Activated CD8-positive, alpha-beta T cell treated with anti-CD3 and anti-CD28 coated beads for 36 hours (primary cell): ENCODE results near the gene PRXL2C. TPM values are rescaled to one million over a fixed set of nuclear protein-coding genes. Genes with fewer than 3 reads are reported as not detected.
"Not testable (repeated sequence)": the region's sequence is repeated elsewhere in the genome, so short reads cannot be mapped to it uniquely, and the experiment has no call there.

Experiments
- ATAC-seq: fragments of 200-7000 bp; cut with Tn5 transposase; one replicate; pipeline ENCODE4 v1.10.0; 2021; ENCODE audit warnings: mild to moderate bottlenecking, moderate library complexity
- CTCF ChIA-PET: fragments of 350-600 bp; sonication (Branson Sonifier 250); formaldehyde crosslinking; loops from one replicate; lab custom pipeline; 2021; ENCODE audit warnings: antibody characterized with exemption; lab: Charles Lee
- POLR2A ChIA-PET: fragments of 350-600 bp; sonication (Branson Sonifier 250); formaldehyde crosslinking; loops from one replicate; lab custom pipeline; 2021; ENCODE audit warnings: antibody characterized with exemption; lab: Charles Lee
- DNase-seq: peaks from one replicate; pipeline ENCODE4 v3.0.0-alpha.2; 2020
- H3K27ac Mint-ChIP-seq: one replicate; pipeline ENCODE4 v1.8.0; 2021; ENCODE audit warnings: mild to moderate bottlenecking, mixed read lengths
- H3K27me3 Mint-ChIP-seq: one replicate; pipeline ENCODE4 v1.8.0; 2021; ENCODE audit warnings: mixed read lengths
- H3K36me3 Mint-ChIP-seq: one replicate; pipeline ENCODE4 v1.8.0; 2021; ENCODE audit warnings: low read depth, mixed read lengths
- H3K4me1 Mint-ChIP-seq: one replicate; pipeline ENCODE4 v1.8.0; 2021; ENCODE audit warnings: low read depth, mixed read lengths
- H3K4me3 Mint-ChIP-seq: one replicate; pipeline ENCODE4 v1.8.0; 2021; ENCODE audit warnings: mild to moderate bottlenecking, moderate library complexity, mixed read lengths
- H3K9me3 Mint-ChIP-seq: one replicate; pipeline ENCODE4 v1.8.0; 2021; ENCODE audit warnings: mixed read lengths
- intact Hi-C: fragments of 100-400 bp; cut with micrococcal nuclease; formaldehyde crosslinking; loops from one replicate; pipeline ENCODE4 v1.10.0; 2022
- total RNA-seq, 2 experiments: library from RNA; stranded (reverse); gene quantifications; one replicate each; pipeline ENCODE4 v1.2.3, GENCODE V29; 2021
- TF ChIP-seq, protein P1 (sequence below): fragments of 200-600 bp; IDR thresholded peaks from one replicate; pipeline ENCODE4 v1.8.0; 2022; ENCODE audit warnings: antibody characterized with exemption, mild to moderate bottlenecking

PRXL2C gene
- total RNA-seq, 2 experiments from 2014 or later = 2.5 to 5.2 TPM

DNA sequence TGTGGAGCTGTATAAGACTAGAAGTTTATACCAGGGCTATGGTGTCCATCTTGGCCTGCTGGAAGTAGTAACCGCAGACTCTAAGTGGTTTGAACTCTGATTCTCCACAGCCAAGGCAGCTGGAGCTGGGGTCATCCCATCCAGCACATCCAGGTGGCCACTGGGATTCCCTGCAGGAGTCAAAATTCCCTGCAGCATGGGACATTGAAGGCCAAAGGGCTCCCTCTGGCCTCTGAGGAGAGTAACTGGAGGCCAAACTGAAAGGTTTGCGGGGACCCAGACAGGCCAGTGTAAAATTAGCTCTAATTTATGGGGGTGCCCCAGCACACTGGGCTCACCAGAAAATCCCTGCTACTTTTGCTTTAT is 12.2 kb upstream of the PRXL2C start:
- ChIA-PET POLR2A (interaction anchor here (0.6 kb wide), 1 partner anchor 104 kb away, joined by 4 read pairs; no protein-coding TSS in a partner anchor), CTCF (interaction anchor here (0.9 to 2.4 kb wide), 11 partner anchors 9 to 350 kb away, joined by 3 to 29 read pairs (median 4); partner anchors contain the start of gene PRXL2C)
- ATAC-seq (no peak), DNase-seq (no peak)
- H3K4me1 Mint-ChIP-seq = no peaks in the 10 kb centered on the region
- TF ChIP-seq, protein P1, sequence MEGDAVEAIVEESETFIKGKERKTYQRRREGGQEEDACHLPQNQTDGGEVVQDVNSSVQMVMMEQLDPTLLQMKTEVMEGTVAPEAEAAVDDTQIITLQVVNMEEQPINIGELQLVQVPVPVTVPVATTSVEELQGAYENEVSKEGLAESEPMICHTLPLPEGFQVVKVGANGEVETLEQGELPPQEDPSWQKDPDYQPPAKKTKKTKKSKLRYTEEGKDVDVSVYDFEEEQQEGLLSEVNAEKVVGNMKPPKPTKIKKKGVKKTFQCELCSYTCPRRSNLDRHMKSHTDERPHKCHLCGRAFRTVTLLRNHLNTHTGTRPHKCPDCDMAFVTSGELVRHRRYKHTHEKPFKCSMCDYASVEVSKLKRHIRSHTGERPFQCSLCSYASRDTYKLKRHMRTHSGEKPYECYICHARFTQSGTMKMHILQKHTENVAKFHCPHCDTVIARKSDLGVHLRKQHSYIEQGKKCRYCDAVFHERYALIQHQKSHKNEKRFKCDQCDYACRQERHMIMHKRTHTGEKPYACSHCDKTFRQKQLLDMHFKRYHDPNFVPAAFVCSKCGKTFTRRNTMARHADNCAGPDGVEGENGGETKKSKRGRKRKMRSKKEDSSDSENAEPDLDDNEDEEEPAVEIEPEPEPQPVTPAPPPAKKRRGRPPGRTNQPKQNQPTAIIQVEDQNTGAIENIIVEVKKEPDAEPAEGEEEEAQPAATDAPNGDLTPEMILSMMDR = no peak
- H3K27me3 Mint-ChIP-seq = peaks cover 6% of the 10 kb centered on the region
- H3K4me3 Mint-ChIP-seq = no peak overlapping the region
- intact Hi-C loops = no loop called here
- H3K36me3 Mint-ChIP-seq = no peaks in the 10 kb centered on the region
- H3K27ac Mint-ChIP-seq = no peak overlapping the region
- no peaks in the 10 kb centered on the region for H3K9me3 Mint-ChIP-seq

DNA sequence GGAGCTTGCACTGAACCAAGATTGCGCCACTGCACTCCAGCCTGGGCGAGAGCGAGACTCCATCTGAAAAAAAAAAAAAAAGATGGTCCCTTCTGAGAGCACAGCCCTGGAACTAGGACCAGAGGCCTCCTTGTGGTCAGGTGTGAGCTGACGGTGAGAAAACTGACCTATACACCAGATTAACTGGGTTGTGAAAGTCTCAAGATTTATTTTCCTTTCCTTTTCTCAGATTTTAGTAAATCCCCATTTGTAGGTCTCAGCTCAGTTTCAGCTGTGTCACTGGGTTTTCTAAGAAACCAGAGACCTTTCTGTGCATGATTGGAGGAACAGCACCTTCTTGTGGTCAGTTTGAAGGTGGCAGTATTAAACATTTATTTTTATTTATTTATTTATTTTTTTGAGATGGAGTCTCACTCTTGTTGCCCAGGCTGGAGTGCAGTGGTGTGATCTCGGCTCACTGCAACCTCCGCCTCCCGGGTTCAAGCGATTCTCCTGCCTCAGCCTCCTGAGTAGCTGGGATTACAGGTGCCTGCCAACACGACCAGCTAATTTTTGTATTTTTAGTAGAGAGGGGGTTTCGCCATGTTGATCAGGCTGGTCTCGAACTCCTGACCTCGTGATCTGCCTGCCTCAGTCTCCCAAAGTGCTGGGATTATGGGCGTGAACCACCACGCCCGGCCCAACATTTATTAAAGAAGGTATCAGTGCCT is 11.7 kb upstream of the PRXL2C start:
- DNase-seq (peak; percentile 29), ATAC-seq (peak; percentile 79)
- POLR2A ChIA-PET, H3K27ac Mint-ChIP-seq, H3K9me3 Mint-ChIP-seq, H3K4me1 Mint-ChIP-seq, intact Hi-C loops, H3K27me3 Mint-ChIP-seq, H3K4me3 Mint-ChIP-seq, H3K36me3 Mint-ChIP-seq: not testable (repeated sequence)
- TF ChIP-seq, protein P1 = peak; percentile 45
- CTCF ChIA-PET = interaction anchor here (0.7 to 2.4 kb wide), 16 partner anchors 10 to 349 kb away, joined by 3 to 29 read pairs (median 4); partner anchors contain the start of gene PRXL2C

DNA sequence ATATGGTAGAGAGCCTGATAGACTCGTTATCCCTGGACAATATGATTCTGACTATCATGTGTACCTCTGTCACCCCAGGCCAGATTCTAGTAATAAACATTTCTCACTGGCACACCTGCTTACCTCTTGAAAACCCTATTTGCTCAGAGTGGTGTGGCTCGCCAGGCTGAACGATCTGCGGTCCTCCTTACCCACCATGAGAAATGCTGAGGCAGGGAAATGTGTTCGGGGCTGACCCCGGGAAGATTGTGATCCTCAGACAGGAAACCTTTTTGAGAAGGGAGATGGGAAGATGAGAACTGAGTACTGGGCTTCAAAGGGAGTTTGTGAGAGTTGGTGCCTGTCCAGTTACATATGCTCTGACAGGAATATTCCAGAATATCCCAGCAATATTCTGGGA is 10.7 kb upstream of the PRXL2C start:
- ChIA-PET POLR2A (no interaction called here), CTCF (interaction anchor here (0.9 to 2.4 kb wide), 4 partner anchors 16 to 340 kb away, joined by 3 to 29 read pairs (median 4); no protein-coding TSS in a partner anchor)
- Mint-ChIP-seq H3K9me3 (no peaks in the 10 kb centered on the region), H3K4me1 (no peaks in the 10 kb centered on the region), H3K27me3 (peaks cover 8% of the 10 kb centered on the region), H3K27ac (no peak overlapping the region), H3K36me3 (no peaks in the 10 kb centered on the region), H3K4me3 (no peak overlapping the region)
- no peak for ATAC-seq
- TF ChIP-seq, protein P1 = no peak
- intact Hi-C loops = no loop called here
- DNase-seq = no peak

DNA sequence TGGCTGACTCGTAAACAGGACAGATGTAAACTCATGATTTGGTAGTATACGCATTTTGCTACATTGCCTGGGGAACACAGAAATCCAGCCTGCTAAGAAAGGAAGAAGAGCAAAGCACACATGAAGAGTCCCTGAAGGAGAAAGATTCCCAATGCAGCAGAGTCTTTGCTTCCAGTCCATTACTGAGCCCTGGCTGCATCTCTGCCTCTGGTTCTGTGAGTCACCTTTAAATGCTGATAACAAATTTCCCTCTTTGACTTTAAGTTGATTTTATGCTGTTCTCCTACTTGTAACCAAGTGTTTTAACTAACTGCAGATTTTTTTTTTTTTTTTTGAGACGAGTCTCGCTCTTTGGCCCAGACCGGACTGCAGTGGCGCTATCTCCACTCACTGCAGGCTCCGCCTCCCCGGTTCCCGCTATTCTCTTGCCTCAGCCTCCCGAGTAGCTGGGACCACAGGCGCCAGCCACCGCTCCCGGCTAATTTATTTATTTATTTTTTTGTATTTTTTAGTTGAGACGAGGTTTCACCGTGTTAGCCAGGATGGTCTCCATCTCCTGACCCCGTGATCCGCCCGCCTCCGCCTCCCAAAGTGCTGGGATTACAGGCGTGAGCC is 8.5 kb upstream of the PRXL2C start:
- Mint-ChIP-seq H3K4me1 (no peaks in the 10 kb centered on the region), H3K36me3 (no peaks in the 10 kb centered on the region), H3K27ac (no peak overlapping the region), H3K27me3 (peaks cover 3% of the 10 kb centered on the region), H3K4me3 (no peak overlapping the region), H3K9me3 (no peaks in the 10 kb centered on the region)
- ATAC-seq (no peak), DNase-seq (no peak)
- TF ChIP-seq, protein P1 = no peak
- CTCF ChIA-PET = no interaction called here
- intact Hi-C loops = no loop called here
- POLR2A ChIA-PET = no interaction called here

DNA sequence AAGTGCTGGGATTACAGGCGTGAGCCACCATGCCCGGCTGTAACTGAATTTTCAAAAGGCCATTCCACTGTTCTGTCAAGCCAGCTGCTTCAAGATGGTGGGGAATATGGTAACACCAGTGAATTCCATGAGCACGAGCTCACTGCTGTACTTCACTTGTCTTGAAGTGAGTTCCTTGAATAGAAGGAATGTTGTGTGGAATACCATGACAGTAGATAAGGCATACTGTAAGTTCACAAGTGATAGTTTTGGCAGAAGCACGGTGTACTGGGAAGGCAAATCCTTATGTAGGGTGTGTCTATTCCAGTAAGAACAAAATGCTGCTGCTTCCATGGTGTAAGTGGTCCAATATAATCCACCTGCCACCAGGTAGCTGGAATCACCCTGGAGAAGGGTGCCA is 6.6 kb upstream of the PRXL2C start:
- intact Hi-C loops = no loop called here
- Mint-ChIP-seq H3K27me3 (peaks cover 3% of the 10 kb centered on the region), H3K4me1 (no peaks in the 10 kb centered on the region), H3K9me3 (no peaks in the 10 kb centered on the region), H3K36me3 (no peaks in the 10 kb centered on the region), H3K27ac (no peak overlapping the region), H3K4me3 (no peak overlapping the region)
- DNase-seq (no peak), ATAC-seq (no peak)
- POLR2A ChIA-PET = no interaction called here
- CTCF ChIA-PET = no interaction called here
- TF ChIP-seq, protein P1 = no peak
